Measurements from ENCODE around the gene LMF2.

Gene LMF2

GRCh38 chr22:50489363-50490243 is 17.9 kb downstream of the LMF2 start:
- no peak overlapping the region for H3K4me3 ChIP-seq (ENCODE audit: low read depth, low read length)
- no peak overlapping the region for H3K9ac ChIP-seq
- H3K27me3 ChIP-seq (ENCODE audit: control insufficient read depth, insufficient read depth, low read length) = no peaks in the 10 kb centered on the region
- no peak overlapping the region for H2AFZ ChIP-seq
- H3K9me3 ChIP-seq (ENCODE audit: control insufficient read depth, low read length) = no peaks in the 10 kb centered on the region
- no peaks in the 10 kb centered on the region for H3K36me3 ChIP-seq (ENCODE audit: control insufficient read depth, insufficient read depth, low read length)
- no peaks in the 10 kb centered on the region for H3K79me2 ChIP-seq
- H3K4me2 ChIP-seq (ENCODE audit: low read length) = no peak overlapping the region
- no peak overlapping the region for H3K27ac ChIP-seq
- no peaks in the 10 kb centered on the region for H3K4me1 ChIP-seq
- TF ChIP-seq, protein P1, sequence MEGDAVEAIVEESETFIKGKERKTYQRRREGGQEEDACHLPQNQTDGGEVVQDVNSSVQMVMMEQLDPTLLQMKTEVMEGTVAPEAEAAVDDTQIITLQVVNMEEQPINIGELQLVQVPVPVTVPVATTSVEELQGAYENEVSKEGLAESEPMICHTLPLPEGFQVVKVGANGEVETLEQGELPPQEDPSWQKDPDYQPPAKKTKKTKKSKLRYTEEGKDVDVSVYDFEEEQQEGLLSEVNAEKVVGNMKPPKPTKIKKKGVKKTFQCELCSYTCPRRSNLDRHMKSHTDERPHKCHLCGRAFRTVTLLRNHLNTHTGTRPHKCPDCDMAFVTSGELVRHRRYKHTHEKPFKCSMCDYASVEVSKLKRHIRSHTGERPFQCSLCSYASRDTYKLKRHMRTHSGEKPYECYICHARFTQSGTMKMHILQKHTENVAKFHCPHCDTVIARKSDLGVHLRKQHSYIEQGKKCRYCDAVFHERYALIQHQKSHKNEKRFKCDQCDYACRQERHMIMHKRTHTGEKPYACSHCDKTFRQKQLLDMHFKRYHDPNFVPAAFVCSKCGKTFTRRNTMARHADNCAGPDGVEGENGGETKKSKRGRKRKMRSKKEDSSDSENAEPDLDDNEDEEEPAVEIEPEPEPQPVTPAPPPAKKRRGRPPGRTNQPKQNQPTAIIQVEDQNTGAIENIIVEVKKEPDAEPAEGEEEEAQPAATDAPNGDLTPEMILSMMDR (IDR thresholded peaks at IDR 0.05) = no peak

- H3K4me1 ChIP-seq = no peaks in the 10 kb centered on the region
- no peak overlapping the region for H3K27ac ChIP-seq
- H3K9ac ChIP-seq = no peak overlapping the region
- TF ChIP-seq, protein P1 (IDR thresholded peaks at IDR 0.05) = no peak
- no peaks in the 10 kb centered on the region for H3K36me3 ChIP-seq (ENCODE audit: control insufficient read depth, insufficient read depth, low read length)
- H3K4me3 ChIP-seq (ENCODE audit: low read depth, low read length) = no peak overlapping the region
- no peaks in the 10 kb centered on the region for H3K79me2 ChIP-seq
- no peaks in the 10 kb centered on the region for H3K9me3 ChIP-seq (ENCODE audit: control insufficient read depth, low read length)
- H2AFZ ChIP-seq = no peak overlapping the region
- no peaks in the 10 kb centered on the region for H3K27me3 ChIP-seq (ENCODE audit: control insufficient read depth, insufficient read depth, low read length)
- no peak overlapping the region for H3K4me2 ChIP-seq (ENCODE audit: low read length)
Observed at GRCh38 chr22:50488886-50489285, 18.6 kb downstream of the LMF2 start.

GRCh38 chr22:50488006-50488677 is 19.4 kb downstream of the LMF2 start:
- Histone ChIP-seq H3K9ac (no peak overlapping the region), H3K27ac (no peak overlapping the region), H3K36me3 (ENCODE audit: control insufficient read depth, insufficient read depth, low read length) (no peaks in the 10 kb centered on the region), H3K27me3 (ENCODE audit: control insufficient read depth, insufficient read depth, low read length) (no peaks in the 10 kb centered on the region), H3K4me3 (ENCODE audit: low read depth, low read length) (no peak overlapping the region), H3K9me3 (ENCODE audit: control insufficient read depth, low read length) (no peaks in the 10 kb centered on the region), H3K79me2 (no peaks in the 10 kb centered on the region), H2AFZ (no peak overlapping the region), H3K4me2 (ENCODE audit: low read length) (no peak overlapping the region), H3K4me1 (no peaks in the 10 kb centered on the region)
- TF ChIP-seq, protein P1 (IDR thresholded peaks at IDR 0.05) = no peak

DNA sequence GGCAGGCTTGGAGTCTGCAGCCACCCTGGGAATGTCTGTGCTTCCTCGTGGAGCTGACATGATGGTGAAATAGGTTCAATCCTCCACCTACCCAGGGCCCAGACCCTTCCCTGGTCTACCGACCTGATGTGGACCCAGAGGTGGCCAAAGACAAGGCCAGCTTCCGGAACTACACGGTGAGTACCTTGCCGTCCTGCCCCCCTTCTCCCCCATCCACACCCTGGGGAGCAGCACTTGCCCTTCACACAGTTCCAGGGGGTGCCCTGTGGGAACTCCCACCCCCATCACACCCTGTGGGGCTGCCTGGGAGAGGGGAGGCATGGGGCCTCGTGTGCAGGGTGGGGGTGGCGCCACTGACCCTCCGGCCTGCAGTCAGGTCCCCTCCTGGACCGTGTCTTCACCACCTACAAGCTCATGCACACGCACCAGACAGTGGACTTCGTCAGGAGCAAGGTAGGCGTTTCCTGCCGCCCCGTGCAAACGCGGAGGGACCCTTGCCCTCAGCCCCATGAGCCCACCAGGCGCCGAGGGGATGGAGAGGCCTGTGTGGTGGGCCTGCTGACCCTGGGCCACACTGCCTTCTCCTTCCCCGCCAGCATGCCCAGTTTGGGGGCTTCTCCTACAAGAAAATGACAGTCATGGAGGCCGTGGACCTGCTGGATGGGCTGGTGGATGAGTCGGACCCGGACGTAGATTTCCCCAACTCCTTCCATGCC is 20.1 kb downstream of the LMF2 start:
- Histone ChIP-seq H3K27me3 (ENCODE audit: control insufficient read depth, insufficient read depth, low read length) (no peaks in the 10 kb centered on the region), H3K9ac (no peak overlapping the region), H3K4me2 (ENCODE audit: low read length) (no peak overlapping the region), H3K27ac (no peak overlapping the region), H3K79me2 (no peaks in the 10 kb centered on the region), H3K4me1 (no peaks in the 10 kb centered on the region), H3K4me3 (ENCODE audit: low read depth, low read length) (no peak overlapping the region), H2AFZ (no peak overlapping the region), H3K36me3 (ENCODE audit: control insufficient read depth, insufficient read depth, low read length) (no peaks in the 10 kb centered on the region), H3K9me3 (ENCODE audit: control insufficient read depth, low read length) (no peaks in the 10 kb centered on the region)
- TF ChIP-seq, protein P1 (IDR thresholded peaks at IDR 0.05) = no peak

All from parathyroid adenoma (tissue), 2 donors.